SJSA1 (cell line): ENCODE measurements around the gene INO80. TPM values are rescaled to one million over a fixed set of nuclear protein-coding genes. Genes with fewer than 3 reads are reported as not detected.

ENCODE experiments used
- DNase-seq, 2 experiments: peaks; one replicate each; pipeline ENCODE4 v3.0.0-alpha.2; 2015 to 2020; ENCODE audit warnings: low spot score in 2 of 2, low read depth in 1 of 2
- H3K27ac ChIP-seq: fragments of 250-450 bp; sonication (Bioruptor Pico); 2 replicates; pipeline ENCODE4 v1.5.1; 2020; ENCODE audit warnings: mild to moderate bottlenecking, moderate library complexity
- H3K27me3 ChIP-seq: fragments of 250-450 bp; sonication (Bioruptor Pico); replicated peaks from 2 replicates; pipeline ENCODE4 v1.5.1; 2020; ENCODE audit warnings: mild to moderate bottlenecking, moderate library complexity
- H3K36me3 ChIP-seq: fragments of 250-450 bp; sonication (Bioruptor Pico); 2 replicates; pipeline ENCODE4 v1.5.1; 2020; ENCODE audit warnings: mild to moderate bottlenecking
- H3K4me1 ChIP-seq: fragments of 250-450 bp; sonication (Bioruptor Pico); replicated peaks from 2 replicates; pipeline ENCODE4 v1.6.1; 2021; ENCODE audit warnings: mild to moderate bottlenecking
- H3K4me3 ChIP-seq: fragments of 250-450 bp; sonication (Bioruptor Pico); 2 replicates; pipeline ENCODE4 v1.5.1; 2020; ENCODE audit warnings: mild to moderate bottlenecking
- H3K9me3 ChIP-seq: fragments of 250-450 bp; sonication (Bioruptor Pico); replicated peaks from 2 replicates; pipeline ENCODE4 v1.5.1; 2020; ENCODE audit warnings: mild to moderate bottlenecking
- total RNA-seq: library from RNA; depleted of rRNA; stranded (reverse); fragments of >200 nt; shearing (Covaris generic); gene quantifications from 2 replicates; pipeline ENCODE4 v1.2.3, GENCODE V29; 2014

INO80 gene
- total RNA-seq, 1 experiment from 2014 or later, result 25.5 TPM

DNA sequence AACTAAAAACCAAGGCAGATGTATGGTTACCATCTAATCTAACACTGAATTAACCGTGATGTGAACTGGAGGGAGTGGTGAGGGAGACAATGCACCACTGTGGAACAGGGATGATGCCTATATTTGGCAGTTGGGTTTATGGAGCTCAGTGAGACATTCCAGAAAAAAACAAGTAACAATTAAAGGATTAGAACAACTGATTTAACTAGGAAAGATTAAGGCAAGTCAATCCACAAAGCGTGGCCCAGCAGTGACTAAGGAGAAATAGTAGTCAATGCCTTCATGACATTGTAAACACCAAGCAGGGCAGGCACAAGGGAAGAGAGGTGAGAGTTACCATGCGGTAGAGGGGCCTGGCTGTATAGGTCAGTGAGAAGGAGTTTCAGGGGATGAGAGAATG, 124.7 kb downstream of the INO80 start:
- H3K27me3 ChIP-seq, result no peaks in the 10 kb centered on the region
- no peak overlapping the region for H3K27ac ChIP-seq
- H3K9me3 ChIP-seq, result no peaks in the 10 kb centered on the region; the same call in 1 of the 2 replicates
- no peak overlapping the region for H3K4me3 ChIP-seq
- DNase-seq, result no peak
- peaks cover 81% of the 10 kb centered on the region for H3K36me3 ChIP-seq
- H3K4me1 ChIP-seq, result peaks cover 19% of the 10 kb centered on the region; the same call in 1 of the 2 replicates

DNA sequence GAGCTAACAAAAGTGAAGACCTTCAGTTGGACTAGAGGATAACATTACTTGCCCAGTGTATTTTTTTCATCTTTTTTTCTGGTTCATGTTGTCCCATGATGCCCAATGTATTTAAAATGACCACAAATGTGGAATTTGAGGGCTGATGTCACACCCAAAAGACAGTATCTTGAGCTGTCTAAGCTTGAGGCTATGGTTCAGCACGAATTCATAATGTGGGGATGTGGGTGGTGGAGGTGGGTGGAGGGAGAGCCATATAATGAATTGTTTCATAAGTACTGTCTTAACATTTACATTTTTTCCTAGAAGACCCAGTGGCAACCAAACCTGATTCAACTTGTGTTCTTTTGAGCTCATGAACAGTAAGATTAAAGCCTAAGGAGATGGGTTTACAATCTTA, 125.3 kb downstream of the INO80 start:
- Histone ChIP-seq H3K9me3 (no peaks in the 10 kb centered on the region; the same call in 1 of the 2 replicates), H3K36me3 (peaks cover 81% of the 10 kb centered on the region), H3K4me1 (peaks cover 21% of the 10 kb centered on the region), H3K27ac (no peak overlapping the region), H3K4me3 (no peak overlapping the region), H3K27me3 (no peaks in the 10 kb centered on the region)
- no peak for DNase-seq

GRCh38 chr15:40990080-40990479, 126.0 kb downstream of the INO80 start:
- Histone ChIP-seq H3K27me3 (no peaks in the 10 kb centered on the region), H3K36me3 (peaks cover 81% of the 10 kb centered on the region), H3K27ac (no peak overlapping the region), H3K4me1 (peaks cover 29% of the 10 kb centered on the region), H3K9me3 (no peaks in the 10 kb centered on the region; the same call in 1 of the 2 replicates), H3K4me3 (no peak overlapping the region)
- no peak for DNase-seq

DNA sequence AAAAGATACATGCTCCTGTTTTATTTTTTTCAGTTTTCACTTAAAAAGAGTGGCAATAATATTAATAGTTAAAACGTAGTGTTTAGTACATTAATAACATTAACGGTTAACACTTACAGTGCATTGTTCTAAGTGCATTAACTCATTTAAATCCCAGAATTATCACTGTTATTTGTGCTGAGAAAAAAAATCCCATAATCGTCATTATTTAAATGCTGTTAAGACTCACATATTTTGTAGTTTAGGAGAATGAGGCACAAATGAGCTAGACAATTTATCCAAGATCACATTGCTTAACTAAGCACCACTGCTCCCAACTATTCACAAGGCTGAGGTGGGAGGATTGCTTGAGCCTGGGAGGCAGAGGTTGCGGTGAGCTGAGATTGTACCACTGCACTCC, 127.9 kb downstream of the INO80 start:
- Histone ChIP-seq H3K27ac (no peak overlapping the region), H3K4me1 (peaks cover 45% of the 10 kb centered on the region), H3K27me3 (no peaks in the 10 kb centered on the region), H3K9me3 (no peaks in the 10 kb centered on the region; the same call in 1 of the 2 replicates), H3K4me3 (no peak overlapping the region), H3K36me3 (peaks cover 82% of the 10 kb centered on the region)
- DNase-seq, result no peak

- no peak for DNase-seq
- H3K4me3 ChIP-seq, result no peak overlapping the region
- no peaks in the 10 kb centered on the region for H3K27me3 ChIP-seq
- H3K9me3 ChIP-seq, result no peaks in the 10 kb centered on the region; the same call in 1 of the 2 replicates
- H3K4me1 ChIP-seq, result peaks cover 55% of the 10 kb centered on the region
- peaks cover 83% of the 10 kb centered on the region for H3K36me3 ChIP-seq
- H3K27ac ChIP-seq, result no peak overlapping the region
These were observed 129.3 kb downstream of the INO80 start for GRCh38 chr15:40986820-40987219.

GRCh38 chr15:40985541-40986330, 130.3 kb downstream of the INO80 start:
- Histone ChIP-seq H3K27me3 (no peaks in the 10 kb centered on the region), H3K36me3 (peaks cover 85% of the 10 kb centered on the region), H3K4me1 (peaks cover 52% of the 10 kb centered on the region), H3K27ac (peak overlapping the region; percentile 66), H3K9me3 (no peaks in the 10 kb centered on the region; the same call in 1 of the 2 replicates), H3K4me3 (no peak overlapping the region)
- peak in 1 of 2 experiments; percentile 22 for DNase-seq

DNA sequence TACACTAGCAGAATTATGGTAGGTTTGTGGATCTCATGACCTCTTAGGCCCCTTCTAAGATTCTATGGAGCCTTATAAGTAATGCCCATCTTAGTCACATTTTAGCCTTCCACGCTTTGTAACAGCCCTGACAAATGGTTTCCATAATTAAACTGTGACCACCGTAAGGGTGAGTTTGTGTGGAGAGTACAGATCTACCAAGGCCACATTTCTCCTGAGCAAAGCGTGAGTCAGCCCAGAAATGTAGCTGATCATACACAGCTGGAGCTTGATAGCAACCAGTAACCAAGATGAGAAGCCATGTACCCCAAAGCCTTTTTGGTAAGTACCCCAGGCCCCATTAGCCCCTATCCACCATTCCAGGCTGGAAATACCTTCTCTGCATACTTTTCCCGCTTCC, 131.1 kb downstream of the INO80 start:
- H3K27ac ChIP-seq, result peak overlapping the region; percentile 66
- no peak overlapping the region for H3K4me3 ChIP-seq
- H3K9me3 ChIP-seq, result no peaks in the 10 kb centered on the region
- H3K27me3 ChIP-seq, result no peaks in the 10 kb centered on the region
- H3K36me3 ChIP-seq, result peaks cover 85% of the 10 kb centered on the region
- peak in 1 of 2 experiments; percentile 40 for DNase-seq
- H3K4me1 ChIP-seq, result peaks cover 46% of the 10 kb centered on the region

DNA sequence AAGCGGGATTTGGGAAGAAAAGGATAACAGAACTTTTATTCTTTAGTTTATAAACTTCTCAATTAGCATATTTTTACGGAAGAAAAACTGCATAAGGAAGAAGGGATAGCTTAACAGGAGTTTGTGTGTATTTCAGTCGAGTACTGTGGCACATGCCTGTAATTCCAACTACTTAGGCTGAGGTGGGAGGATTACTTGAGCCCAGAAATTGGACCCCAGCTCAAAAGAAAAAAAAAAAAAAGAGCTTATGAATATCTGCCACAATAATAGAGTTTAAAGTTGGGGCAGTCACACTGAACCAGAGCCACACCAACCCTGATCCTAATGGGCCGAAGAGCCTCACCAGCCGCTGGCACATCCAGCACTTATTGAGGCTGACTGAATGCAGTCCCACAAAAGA, 131.7 kb downstream of the INO80 start:
- no peaks in the 10 kb centered on the region for H3K27me3 ChIP-seq
- H3K9me3 ChIP-seq, result no peaks in the 10 kb centered on the region
- peaks cover 46% of the 10 kb centered on the region for H3K4me1 ChIP-seq
- peak overlapping the region; percentile 66 for H3K27ac ChIP-seq
- no peak for DNase-seq
- no peak overlapping the region for H3K4me3 ChIP-seq
- peaks cover 91% of the 10 kb centered on the region for H3K36me3 ChIP-seq

- Histone ChIP-seq H3K4me1 (peaks cover 46% of the 10 kb centered on the region), H3K27ac (peak overlapping the region; percentile 57), H3K9me3 (no peaks in the 10 kb centered on the region), H3K4me3 (no peak overlapping the region), H3K27me3 (no peaks in the 10 kb centered on the region), H3K36me3 (peaks cover 95% of the 10 kb centered on the region)
- peak; percentile 80 to 89 for DNase-seq
These were observed 133.2 kb downstream of the INO80 start for GRCh38 chr15:40982855-40983254.

- no peak overlapping the region for H3K4me3 ChIP-seq
- no peak overlapping the region for H3K27ac ChIP-seq
- no peak for DNase-seq
- H3K4me1 ChIP-seq, result peaks cover 46% of the 10 kb centered on the region
- H3K36me3 ChIP-seq, result peaks cover 94% of the 10 kb centered on the region
- H3K9me3 ChIP-seq, result no peaks in the 10 kb centered on the region
- no peaks in the 10 kb centered on the region for H3K27me3 ChIP-seq
These were observed 134.9 kb downstream of the INO80 start for GRCh38 chr15:40981186-40981585.

GRCh38 chr15:40978562-40978961, 137.5 kb downstream of the INO80 start:
- H3K36me3 ChIP-seq, result peaks cover 70% of the 10 kb centered on the region
- H3K27ac ChIP-seq, result no peak overlapping the region
- no peak for DNase-seq

DNA sequence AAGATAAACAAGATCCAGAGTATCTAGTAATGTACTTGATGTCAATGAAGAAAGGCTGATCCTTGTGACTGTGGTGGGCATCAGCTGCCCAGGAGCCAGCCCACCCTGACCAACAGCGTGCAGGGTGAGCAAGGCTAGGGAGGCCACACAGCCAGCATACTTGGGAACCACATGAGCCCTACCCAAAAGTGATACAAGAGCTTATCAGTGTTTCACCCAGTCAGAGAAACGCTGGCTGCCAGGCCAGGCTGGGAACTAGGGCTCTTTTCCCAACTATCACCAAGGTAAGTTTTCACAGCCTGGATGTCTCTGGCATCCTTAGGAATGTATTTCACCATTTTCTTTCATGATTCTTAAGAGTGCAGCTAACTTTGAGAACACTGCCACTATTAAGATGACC, 137.9 kb downstream of the INO80 start:
- Histone ChIP-seq H3K36me3 (peaks cover 66% of the 10 kb centered on the region), H3K27ac (no peak overlapping the region), H3K4me3 (no peak overlapping the region), H3K9me3 (no peaks in the 10 kb centered on the region), H3K4me1 (peaks cover 17% of the 10 kb centered on the region), H3K27me3 (no peaks in the 10 kb centered on the region)
- DNase-seq, result no peak

More at GRCh38 chr15:40978562-40978961, 137.5 kb downstream of the INO80 start:
- Histone ChIP-seq H3K9me3 (no peaks in the 10 kb centered on the region), H3K27me3 (no peaks in the 10 kb centered on the region), H3K4me1 (peaks cover 21% of the 10 kb centered on the region), H3K4me3 (no peak overlapping the region)

DNA sequence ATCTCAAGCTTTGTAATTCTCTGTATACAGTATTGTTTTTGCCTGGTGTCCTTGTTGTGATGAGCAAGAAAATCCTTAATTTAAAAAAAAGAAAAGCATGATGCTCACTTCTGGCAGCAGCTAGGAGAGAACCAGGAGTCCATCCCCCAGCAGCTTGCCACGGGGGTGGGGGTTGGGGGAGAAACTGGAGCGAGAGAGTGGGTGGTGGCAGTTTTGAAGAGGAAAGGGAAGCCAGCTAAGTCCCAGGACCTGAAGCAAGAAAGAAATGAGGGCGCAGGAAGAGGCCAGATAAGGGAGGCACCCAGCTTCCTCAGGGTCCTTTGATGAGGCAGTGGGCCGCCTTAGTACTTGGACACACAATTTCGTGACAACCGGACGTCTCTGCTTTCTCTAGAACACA, 139.3 kb downstream of the INO80 start:
- Histone ChIP-seq H3K27ac (no peak overlapping the region), H3K9me3 (no peaks in the 10 kb centered on the region), H3K27me3 (no peaks in the 10 kb centered on the region), H3K36me3 (peaks cover 56% of the 10 kb centered on the region), H3K4me3 (no peak overlapping the region), H3K4me1 (peaks cover 4% of the 10 kb centered on the region)
- no peak for DNase-seq

DNA sequence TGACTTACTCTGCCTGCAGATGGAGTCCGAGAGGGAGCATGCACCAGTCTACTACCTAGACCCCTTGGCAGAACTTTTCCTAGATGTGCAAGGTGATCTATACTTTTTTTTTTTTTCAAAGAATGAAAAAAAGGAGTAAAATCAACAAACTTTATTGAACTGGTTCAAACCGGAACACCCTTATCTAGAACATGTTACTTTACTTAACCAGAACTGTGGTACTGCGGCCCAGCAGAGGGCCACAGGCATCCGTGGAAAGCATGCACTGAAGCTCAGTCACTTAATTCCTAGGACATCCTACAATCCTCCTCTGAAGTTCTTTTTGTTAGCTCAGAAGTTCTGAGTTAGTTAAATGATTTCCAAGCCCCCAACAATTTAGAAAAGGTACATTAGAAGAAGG, 141.2 kb downstream of the INO80 start:
- Histone ChIP-seq H3K27me3 (no peaks in the 10 kb centered on the region), H3K4me1 (no peaks in the 10 kb centered on the region), H3K27ac (no peak overlapping the region), H3K36me3 (peaks cover 37% of the 10 kb centered on the region), H3K4me3 (no peak overlapping the region), H3K9me3 (no peaks in the 10 kb centered on the region)
- DNase-seq, result no peak
